Kasumi-1 (cell line): Measurements from ENCODE around the gene SSR4.

ENCODE experiments used
- DNase-seq, 2 experiments: peaks; one replicate each; lab custom pipeline; 2025; lab: John Stamatoyannopoulos, UW

The SSR4 gene

DNA sequence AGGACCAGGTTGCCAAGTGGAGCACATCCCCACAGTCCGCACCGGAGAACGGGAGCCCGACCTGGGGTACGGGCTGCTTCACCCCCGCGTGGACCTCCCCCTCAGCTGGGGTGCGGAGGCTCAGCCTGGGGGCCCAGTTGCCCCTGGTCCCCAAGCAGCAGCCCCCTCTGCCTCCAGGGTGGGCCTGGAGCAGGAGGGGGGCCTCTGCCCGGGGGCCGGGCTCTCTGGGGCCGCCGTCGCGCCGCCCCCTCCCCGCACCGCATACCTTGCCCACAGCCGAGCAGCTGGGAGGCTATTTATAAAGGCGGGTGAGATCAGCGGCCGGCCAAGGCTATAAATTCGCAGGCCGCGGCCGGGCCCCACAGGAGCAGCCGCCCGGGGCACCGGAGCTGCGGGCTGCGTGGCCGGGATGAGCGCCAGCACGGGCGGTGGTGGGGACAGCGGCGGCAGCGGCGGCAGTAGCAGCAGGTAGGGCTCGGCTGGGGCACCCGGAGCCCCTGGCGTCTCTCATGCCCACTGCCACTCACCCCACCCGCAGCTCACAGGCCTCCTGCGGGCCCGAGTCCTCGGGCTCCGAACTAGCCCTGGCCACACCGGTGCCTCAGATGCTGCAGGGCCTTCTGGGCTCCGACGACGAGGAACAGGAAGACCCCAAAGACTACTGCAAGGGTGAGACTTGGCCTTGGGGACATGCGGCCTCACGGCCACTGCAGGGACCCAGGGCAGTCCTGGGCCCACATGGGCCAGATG lies 13.6 kb upstream of the SSR4 start, which contains the start of gene SRPK3:
TSS of gene SRPK3 (plus strand) at position 364 of the 750 bp plus-strand sequence. CDS start at position 410, 46 bp downstream.
- DNase-seq: no peak

DNA sequence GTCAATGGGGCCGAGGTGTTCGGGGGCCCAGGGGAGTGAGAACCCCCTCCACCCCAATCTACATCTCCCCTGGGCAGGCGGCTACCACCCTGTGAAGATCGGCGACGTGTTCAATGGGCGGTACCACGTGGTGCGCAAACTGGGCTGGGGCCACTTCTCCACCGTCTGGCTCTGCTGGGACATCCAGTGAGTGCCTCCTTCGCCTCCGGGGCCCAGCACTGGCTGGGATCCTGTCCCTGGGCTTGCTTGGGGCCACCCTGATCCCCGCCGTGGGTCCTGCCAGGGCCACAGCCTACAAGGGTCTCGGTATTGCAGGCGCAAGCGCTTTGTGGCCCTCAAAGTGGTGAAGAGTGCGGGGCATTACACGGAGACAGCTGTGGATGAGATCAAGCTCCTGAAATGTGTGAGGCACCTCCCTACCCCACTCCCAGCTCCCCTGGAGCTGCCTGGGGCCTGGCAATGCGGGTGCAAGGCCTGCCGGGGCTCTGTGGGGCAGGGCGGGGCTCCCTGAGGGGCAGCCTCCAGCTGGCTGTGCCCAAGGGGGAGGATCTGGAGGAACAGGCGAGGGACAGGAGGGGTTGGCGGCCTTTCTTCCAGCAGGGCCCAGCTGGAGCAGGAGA lies 12.9 kb upstream of the SSR4 start:
- no peak for DNase-seq

DNA sequence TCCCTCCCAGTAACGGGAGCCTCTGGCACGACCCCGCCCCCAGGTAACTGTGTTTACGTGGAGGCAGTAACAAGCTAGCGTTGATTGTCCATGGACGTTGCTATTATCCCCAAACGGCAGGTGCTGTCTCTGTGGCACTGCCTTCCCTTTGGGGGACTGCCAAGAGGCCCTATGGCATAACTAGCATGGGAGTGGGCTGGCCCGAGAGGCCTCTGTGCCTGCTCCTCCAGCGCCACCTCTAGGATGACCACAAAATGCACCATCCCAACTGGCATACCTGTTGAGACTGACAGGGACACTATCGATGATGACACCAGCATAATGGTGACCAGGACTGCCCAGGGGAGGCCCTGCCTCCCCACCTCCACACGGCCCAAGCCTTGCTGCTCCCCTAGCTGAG lies 12.2 kb upstream of the SSR4 start:
- no peak for DNase-seq

DNA sequence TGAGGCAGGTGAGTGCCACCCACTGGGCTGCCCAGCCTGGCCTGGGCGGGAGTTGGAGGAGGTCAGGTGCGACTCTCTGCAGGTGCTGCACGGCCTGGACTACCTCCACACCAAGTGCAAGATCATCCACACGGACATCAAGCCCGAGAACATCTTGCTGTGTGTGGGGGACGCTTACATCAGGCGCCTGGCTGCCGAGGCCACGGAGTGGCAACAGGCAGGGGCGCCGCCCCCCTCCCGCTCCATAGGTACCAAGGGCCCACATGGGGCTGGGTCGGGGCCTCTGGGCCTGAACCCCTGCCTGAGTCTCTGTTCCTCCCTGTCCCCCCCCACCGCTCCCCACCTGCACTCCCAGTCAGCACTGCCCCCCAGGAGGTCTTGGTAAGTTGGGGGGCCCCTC lies 11.6 kb upstream of the SSR4 start:
- DNase-seq: no peak

DNA sequence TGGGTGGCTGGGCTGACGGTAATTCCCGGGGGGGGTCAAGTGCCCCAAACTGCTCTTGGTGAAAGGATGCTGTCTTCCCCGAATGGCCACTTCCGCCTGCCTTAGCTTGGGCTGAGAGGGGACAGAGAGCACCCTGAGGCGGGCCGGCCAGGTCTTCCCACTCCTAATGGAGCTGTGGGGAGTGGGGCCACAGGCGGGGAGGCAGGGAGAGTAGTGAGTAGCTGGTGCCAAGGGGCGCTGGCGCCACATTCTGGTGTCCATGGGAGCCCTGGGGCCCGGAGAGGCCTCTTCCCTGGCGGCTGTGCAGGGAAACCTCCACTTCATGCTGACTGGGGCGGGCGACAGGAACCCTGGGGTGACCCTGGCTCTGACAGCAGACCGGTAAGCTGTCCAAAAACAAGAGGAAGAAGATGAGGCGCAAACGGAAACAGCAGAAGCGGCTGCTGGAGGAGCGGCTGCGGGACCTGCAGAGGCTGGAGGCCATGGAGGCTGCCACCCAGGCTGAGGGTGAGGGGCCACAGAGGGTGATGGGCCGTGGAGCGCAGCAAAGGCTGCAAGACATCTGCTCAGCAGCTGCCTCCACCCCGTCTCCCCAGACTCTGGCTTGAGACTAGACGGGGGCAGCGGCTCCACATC lies 11.0 kb upstream of the SSR4 start:
- peak; percentile 32 to 49 for DNase-seq

DNA sequence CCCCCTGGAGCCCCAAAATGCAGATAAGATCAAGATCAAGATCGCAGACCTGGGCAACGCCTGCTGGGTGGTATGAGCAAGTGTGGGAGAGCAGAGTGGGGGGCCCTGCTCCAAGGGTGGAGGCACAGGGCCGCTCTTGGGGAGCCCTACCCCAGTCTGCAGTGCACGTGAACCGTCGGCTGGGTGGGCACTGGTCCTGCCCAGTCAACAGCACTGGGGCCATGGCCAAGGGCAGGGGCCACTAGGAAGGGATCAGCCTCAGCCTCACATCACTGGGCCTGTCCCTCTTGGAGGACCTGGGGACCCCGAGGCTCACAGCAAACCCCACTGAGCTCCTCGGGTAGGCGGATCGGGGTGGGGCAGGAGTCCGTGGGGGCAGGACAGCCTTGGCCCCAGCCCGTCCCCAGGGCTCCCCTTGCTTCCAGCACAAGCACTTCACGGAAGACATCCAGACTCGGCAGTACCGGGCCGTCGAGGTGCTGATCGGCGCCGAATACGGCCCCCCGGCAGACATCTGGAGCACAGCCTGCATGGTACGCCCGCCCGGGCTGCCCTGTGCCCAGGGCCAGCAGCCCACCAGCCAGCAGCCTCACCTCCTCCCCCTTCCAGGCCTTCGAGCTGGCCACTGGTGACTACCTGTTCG lies 10.0 kb upstream of the SSR4 start:
- DNase-seq: no peak

DNA sequence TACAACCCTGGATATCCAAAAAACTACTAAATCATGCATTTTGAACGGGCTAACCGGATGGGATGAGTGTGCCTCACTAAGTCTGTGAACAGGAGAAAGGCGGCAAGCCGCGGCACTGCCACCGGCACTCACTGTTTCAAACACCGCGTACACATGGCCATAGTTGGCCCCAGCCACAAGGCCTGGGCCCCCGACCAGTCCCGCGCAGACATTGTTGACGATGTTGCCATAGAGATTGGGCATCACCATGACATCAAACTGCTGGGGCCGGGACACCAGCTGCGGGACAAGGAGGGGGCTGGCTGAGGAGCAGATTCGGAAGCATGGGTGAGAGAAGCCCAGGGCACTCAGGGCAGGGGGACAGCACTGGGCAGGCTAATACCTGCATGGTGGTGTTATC lies 7.8 kb upstream of the SSR4 start:
- no peak for DNase-seq

DNA sequence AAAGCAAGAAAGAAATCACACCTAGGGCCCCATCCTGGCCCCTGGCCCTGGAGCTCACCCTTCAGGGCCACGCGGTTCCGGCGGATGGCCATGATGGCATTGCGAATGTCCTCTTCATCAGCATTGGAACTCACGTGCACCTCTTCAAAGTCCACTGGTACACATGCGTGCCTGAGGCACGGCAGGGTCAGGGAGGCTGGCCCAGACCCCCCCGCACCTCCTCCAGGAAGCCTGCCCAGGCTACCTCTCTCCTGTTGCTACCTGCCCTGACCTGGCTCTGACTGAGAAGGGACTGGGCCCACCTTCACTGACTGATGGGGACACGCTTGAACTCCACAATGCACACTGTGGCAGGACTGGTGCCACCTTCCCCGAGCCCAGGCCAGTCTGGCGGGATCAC lies 4.8 kb upstream of the SSR4 start:
- DNase-seq: no peak

DNA sequence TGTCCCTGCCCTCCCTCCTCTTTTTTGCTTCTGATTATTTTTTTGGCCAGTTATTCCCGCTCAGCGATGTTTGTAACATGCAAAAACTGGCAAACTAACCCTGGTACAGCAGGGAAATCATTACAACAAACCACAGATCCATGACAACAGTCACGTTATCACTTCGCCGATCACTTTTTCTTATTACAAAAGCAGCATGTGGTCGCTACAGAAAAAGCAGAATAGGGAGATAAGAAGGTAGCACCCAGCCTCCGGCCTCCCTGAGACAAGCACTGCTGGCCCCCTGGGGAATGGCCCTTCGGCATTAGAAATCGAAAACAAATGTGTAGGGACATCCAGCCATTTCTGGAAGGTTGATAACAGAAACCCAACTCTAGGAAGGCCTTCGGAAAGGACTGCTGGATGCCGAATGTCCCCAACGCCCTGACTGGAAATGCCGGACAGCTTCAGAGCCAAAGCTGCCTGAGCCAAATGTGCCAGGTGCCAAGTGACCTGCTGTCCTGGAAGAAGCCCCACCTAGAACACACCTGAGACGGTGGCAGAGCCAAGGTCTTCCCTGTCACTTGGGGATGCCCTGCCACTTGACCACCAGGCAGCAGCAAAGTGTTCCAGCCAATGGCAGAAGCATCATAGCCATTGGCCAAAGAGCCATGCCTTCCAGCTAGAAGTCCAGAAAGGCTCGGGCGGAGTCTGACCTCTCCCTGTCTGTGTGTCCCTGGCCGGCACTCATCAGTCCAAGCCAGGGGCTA lies 3.2 kb upstream of the SSR4 start:
- DNase-seq: no peak

DNA sequence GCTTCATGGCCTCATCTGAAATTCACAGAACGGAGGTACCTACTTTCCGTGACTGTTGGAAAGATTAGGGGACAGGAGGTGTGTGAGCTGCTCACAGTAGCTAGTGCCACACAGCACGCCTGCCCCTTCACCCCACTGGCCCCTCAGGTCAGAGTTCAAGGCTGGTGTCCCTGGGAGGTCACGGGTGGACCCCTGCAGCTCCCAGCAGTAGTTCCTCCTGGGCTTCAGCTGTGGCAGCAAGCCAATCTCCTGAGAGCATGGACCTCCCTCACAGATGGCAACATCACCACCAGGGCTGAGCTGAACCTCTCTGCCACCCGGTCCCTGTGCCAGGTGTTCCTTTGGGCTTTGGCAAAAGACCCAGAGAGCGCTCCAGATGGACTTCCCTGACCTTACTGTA lies 2.1 kb upstream of the SSR4 start:
- no peak for DNase-seq

DNA sequence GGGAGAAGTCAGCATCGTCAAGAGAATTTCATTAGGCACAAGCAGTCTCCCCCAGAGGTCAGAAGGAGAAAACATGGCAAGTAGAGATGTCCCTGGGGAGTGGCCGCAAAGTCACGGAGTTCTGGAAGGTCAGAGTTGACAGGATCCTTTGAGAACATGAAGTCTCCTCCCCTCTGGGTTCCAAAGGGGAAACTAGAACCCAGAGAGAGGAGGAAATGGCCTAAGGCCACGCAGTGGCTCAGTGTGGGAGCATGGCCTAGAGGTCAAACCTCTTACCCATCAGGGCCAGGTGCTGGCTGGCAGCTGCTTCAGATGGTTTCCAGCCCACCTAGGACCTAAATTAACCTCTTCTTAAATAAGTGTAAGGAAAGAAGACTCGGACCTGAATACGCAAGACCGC lies 1.2 kb upstream of the SSR4 start:
- DNase-seq: no peak

DNA sequence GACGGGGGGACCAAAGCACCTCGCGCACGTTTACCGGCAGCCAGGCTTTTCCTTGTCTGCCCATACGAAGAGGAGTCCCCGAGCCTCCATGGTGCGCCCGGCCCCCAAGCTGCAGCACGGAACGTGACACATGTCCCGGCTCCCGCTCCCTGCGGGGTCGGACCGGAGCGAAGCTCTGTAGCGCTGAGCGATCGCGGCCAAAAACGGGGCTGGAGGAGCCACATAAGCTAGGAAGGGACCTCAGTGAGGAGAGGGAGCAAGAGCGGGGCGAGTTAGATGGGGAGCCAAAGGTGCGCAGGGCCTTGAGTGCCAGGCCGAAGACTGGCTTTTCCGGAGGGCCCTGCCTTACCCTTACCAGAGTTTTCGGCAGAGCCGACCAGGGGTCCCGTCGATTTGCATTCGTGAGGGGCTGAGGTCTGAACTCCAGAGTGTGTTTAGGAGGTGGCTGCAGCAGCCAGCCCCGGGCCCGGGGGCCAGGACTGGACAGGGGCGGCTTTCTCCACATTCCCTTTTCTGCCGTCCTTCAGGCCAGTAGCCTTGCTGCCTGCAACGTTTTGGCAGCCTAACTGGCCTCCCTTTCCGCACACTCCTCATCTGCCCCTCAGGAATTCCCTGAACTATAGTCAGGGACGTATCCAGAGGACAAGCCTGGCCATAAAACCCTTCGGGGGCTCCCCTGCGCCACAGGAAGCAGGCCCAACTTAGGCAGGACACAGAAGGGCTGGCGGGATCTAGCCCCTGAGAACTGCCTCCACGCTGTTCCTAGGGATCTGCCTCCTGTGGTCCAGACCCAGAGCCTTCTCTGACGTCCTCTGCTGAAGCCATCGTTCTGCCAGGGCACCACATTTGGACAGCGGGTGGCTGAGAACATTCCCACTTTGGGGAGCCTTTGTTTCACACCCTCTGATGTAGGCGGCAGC lies 689 bp downstream of the SSR4 start:
- no peak for DNase-seq

DNA sequence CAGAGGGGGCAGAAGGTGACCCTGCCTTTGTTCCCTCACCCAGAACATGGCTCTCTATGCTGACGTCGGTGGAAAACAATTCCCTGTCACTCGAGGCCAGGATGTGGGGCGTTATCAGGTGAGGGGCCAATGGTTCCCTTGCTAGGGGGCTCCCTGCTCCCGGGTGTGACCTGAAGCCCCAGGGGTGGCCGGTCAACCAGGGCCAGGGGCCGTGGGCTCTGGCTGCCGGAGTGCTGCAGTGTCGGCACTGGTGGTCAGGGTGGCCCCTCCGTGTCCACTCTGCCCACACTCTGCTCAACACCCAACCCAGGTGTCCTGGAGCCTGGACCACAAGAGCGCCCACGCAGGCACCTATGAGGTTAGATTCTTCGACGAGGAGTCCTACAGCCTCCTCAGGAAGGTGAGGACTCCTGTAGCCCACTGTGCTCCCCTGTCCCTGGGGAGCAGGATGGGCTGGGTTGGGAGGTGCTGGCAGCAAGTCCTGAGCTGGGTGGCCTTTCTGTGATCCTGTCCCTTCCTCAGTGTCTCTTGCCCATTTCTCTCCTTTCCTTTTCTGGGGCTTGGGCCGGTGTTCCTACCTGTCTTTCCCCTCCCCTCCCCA lies 3.0 kb downstream of the SSR4 start:
- no peak for DNase-seq

DNA sequence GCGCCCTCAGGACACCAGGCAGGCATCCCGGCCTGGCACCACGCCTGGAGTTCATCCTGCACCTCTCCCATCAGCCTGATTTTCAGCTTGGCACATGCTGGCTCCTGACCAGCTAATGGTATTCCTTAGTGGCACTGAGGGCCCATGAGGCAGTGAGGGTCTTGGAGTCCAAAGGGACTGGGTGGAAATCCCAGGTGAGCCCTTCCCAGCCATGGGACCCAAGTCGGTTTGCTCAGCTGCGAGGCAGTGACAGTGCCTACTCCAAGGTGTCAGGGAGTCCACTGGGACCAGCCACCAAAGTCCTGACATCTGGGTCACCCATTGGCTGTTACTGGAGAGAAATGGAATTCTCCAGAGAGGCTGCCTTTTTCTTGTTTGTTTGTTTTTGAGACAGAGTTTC lies 4.9 kb downstream of the SSR4 start:
- no peak for DNase-seq

DNA sequence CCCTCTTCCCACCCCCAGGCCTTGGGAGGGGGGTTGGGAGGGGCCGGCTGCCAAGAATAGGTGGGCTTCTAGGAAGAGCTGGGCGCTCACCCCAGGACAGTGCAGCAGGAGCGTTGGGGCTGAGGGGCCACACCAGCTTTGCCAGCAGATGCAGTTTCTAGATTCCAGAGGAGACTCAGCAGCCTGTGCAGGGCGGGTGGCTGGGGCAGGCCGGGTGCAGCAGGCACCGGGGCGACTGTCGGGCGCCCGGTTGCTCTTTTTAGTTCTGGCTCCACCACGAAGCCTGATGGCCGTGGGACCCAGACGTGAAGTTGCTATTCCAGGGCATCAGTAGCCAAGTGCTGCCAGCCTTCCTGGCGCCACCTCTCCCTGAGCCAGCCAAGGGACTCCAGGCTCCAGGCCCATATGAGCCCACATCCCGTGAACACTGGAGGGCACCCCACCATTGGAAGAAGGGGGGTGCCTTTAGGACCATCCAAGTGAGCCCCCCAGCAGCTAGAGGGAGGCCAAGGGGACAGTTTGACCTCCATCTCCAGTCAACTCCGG lies 5.8 kb downstream of the SSR4 start:
- no peak for DNase-seq

DNA sequence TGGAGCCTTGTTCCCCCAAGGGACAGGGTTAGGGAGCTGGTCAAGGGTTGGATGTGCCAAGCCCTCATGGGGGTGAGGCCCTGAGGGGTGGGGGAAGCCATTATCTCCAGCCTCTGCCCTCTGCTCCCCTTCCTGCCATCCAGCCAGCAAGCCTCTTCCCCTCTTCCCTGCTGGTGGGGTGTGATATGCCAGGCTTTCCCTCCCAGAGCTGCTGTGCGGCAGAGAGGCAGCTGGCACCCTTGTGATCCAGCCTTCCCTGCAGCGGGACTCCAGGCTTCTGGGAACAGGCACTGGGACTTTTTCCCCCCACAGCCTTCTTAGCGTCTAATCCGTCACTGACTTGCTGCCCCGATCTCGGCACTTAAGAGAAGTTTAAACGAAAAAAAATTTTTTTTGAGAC lies 6.3 kb downstream of the SSR4 start:
- DNase-seq: no peak

DNA sequence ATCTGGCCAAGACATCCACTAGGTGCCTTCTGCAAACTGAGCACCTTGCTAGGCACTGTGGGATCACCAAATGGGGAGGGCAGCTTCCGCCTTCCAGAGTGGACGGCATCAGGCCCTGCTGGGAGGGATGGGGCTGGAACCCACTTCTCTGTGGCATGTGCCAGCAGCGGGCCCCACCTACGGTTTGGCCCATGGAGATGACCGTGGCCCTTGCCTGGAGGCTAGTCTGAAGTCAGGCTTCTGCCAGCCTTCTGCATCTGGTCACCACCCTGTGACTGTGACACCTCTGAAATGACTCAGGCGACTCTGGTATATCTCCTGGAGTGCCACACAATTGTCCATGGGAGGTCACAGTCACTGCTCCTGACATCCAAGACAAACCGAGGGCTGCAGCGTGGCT lies 7.2 kb downstream of the SSR4 start:
- DNase-seq: no peak

DNA sequence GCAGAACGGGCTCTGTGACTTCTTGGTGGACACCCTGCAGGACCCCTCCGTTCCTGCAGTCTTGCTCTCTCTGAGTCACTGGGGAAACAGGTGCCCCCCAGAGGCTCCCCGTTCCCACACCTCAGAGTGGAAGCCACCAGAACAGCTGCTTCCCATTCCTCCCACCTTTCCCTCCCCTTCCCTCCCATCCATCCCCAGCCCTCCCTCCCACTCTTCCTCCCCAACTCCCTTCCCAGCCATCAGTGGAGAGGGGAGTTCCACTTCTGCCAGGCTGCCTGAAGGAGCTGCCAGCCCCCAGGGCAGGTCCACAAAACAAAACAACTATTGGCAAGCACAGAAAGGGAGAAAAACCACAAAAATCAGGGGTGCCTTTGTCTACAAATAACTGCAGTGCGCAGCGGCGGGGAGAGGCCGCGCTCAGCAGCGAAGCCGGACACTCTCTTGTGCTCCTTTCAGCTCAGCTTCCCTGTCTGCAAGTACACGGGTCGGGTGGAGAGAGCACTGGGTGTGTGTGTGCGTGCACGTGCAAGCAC lies 8.1 kb downstream of the SSR4 start:
- DNase-seq: no peak

DNA sequence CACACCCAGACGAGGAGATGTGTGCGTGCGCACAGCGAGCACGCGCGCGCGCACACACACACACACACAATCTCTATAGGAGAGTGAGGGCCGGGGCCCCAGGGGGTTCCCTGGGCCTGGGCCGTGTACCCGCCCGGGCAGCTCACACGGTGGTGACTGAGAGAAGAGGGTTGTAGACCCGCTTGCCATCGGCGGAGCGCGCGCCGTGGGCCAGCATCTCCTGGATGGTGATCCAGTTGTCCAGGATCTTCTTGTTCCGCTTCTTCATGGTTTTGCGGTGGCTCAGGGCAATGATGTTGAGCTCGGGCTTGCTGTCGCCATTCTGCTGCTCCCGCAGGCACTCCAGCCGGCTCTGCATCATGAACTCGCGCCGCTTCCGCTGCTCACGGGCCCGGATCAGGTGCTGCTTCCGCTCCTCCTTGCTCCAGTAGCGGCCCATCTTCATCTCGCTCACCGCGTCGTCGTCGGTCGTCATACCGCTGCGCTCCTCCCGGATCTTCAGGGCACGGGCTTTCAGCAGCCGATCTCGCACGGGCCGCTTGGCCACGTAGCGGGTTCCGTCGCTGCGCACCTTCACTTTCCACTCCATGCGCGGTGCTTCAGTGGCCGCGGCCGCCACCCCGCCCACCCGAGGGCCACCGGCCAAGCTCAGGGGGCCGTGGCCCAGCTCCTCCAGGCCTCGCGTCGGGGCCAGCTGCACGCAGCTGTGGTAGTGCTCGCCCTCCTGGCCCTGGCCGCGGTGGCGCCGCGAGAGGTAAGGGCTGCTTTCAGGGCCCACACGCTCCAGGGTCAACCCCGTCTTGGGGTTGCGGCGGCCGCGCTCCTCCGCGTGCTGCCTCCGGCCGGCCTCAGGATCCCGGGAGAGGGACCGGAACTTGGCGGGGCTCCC lies 9.0 kb downstream of the SSR4 start:
- DNase-seq: no peak
